H1 (cell line): Measurements from ENCODE around the gene LRRC56. TPM values are rescaled to one million over a fixed set of nuclear protein-coding genes. Genes with fewer than 3 reads are reported as not detected.

Experiments used
- CTCF ChIA-PET: fragments of 300-600 bp; sonication (Branson Sonifier 250); formaldehyde crosslinking; loops from one replicate; lab custom pipeline; 2021; ENCODE audit not compliant: partially characterized antibody; lab: Charles Lee
- POLR2A ChIA-PET: fragments of 300-600 bp; sonication (Branson Sonifier 250); formaldehyde crosslinking; loops from one replicate; lab custom pipeline; 2021; ENCODE audit warnings: inconsistent platforms; ENCODE audit not compliant: partially characterized antibody; lab: Charles Lee
- DNase-seq, 2 experiments: peaks; one replicate each; pipeline versions ENCODE4 v3.0.0 to v3.0.0-alpha.2; 2010 to 2022; ENCODE audit warnings: low spot score in 2 of 2, low read depth in 1 of 2, mixed read lengths in 1 of 2
- FAIRE-seq: peaks from 2 replicates; lab custom pipeline; 2011; peaks lifted over from hg19 to GRCh38; lab: Jason Lieb, UNC
- H2AFZ ChIP-seq: 2 replicates; pipeline ENCODE4 v1.8.1; 2012; ENCODE audit warnings: low read length, inconsistent platforms
- H2AK5ac ChIP-seq: 2 replicates; pipeline ENCODE4 v1.6.1; 2013; ENCODE audit warnings: low read depth, low read length
- H2BK120ac ChIP-seq: replicated peaks from 2 replicates; pipeline ENCODE3; 2013; ENCODE audit warnings: low read depth, low read length, inconsistent platforms
- H2BK12ac ChIP-seq: 2 replicates; pipeline ENCODE4 v1.6.1; 2013; ENCODE audit warnings: low read depth, low read length
- H2BK15ac ChIP-seq: 2 replicates; pipeline ENCODE4 v1.6.1; 2013; ENCODE audit warnings: low read length
- H2BK20ac ChIP-seq: 2 replicates; pipeline ENCODE4 v1.6.1; 2013; ENCODE audit warnings: low read length
- H2BK5ac ChIP-seq: 2 replicates; pipeline ENCODE4 v1.6.1; 2013; ENCODE audit warnings: low read depth, low read length
- H3K14ac ChIP-seq: 2 replicates; pipeline ENCODE4 v1.6.1; 2013; ENCODE audit warnings: inconsistent platforms; ENCODE audit not compliant: insufficient read length
- H3K18ac ChIP-seq: 2 replicates; pipeline ENCODE4 v1.6.1; 2013; ENCODE audit warnings: low read length; ENCODE audit errors: extremely low read depth
- H3K23ac ChIP-seq: 2 replicates; pipeline ENCODE4 v1.6.1; 2013; ENCODE audit warnings: inconsistent platforms; ENCODE audit not compliant: insufficient read length
- H3K23me2 ChIP-seq: 2 replicates; pipeline ENCODE4 v1.6.1; 2013; ENCODE audit warnings: low read depth, low read length
- H3K27ac ChIP-seq: 2 replicates; pipeline ENCODE4 v1.6.1; 2011; ENCODE audit warnings: low read depth, low read length, inconsistent platforms
- H3K27me3 ChIP-seq, 4 experiments: replicated peaks in 1 of 4; 1 replicate in 1 of 4; 2 replicates in 3 of 4; pipeline versions ENCODE4 v1.6.1 to v1.8.1; 2011 to 2013; ENCODE audit warnings: low read length in 3 of 4, mild to moderate bottlenecking in 3 of 4, inconsistent platforms in 2 of 4, mixed read lengths in 2 of 4, moderate library complexity in 1 of 4; ENCODE audit not compliant: control insufficient read depth in 3 of 4, insufficient read depth in 3 of 4; ENCODE audit errors: extremely low read depth in 1 of 4
- H3K36me3 ChIP-seq, 4 experiments: 2 replicates each; pipeline versions ENCODE4 v1.6.1 to v1.8.1; 2011 to 2013; ENCODE audit warnings: mild to moderate bottlenecking in 4 of 4, low read length in 3 of 4, moderate library complexity in 2 of 4, control low read depth in 1 of 4, inconsistent platforms in 1 of 4; ENCODE audit not compliant: insufficient read depth in 4 of 4, control insufficient read depth in 2 of 4
- H3K4ac ChIP-seq: replicated peaks from 2 replicates; pipeline ENCODE3; 2013; ENCODE audit warnings: low read length, low read depth, mixed read lengths, inconsistent platforms; ENCODE audit not compliant: insufficient read length
- H3K4me1 ChIP-seq, 4 experiments: replicated peaks in 1 of 4; 1 replicate in 1 of 4; 2 replicates in 3 of 4; pipeline versions ENCODE4 v1.6.1 to v1.8.1; 2011 to 2013; ENCODE audit warnings: low read length in 3 of 4, inconsistent platforms in 2 of 4, mixed read lengths in 1 of 4; ENCODE audit not compliant: insufficient read depth in 4 of 4, control insufficient read depth in 3 of 4
- H3K4me2 ChIP-seq, 2 experiments: 2 replicates each; pipeline versions ENCODE4 v1.6.1 to v1.8.1; 2011 to 2013; ENCODE audit warnings: low read depth in 2 of 2, low read length in 2 of 2, control low read depth in 1 of 2, inconsistent platforms in 1 of 2, mild to moderate bottlenecking in 1 of 2; ENCODE audit not compliant: insufficient read depth in 1 of 2
- H3K4me3 ChIP-seq, 4 experiments: fragments of 200-600, 300-600 bp in 1 of 4; sonication (generic), shearing (Covaris generic), sonication (Bioruptor Twin) in 1 of 4; 2 replicates each; pipeline versions ENCODE4 v1.5.1 to v1.8.1; 2011 to 2016; ENCODE audit warnings: low read length in 4 of 4, low read depth in 3 of 4, control low read depth in 2 of 4, inconsistent platforms in 2 of 4, mild to moderate bottlenecking in 2 of 4, mixed read lengths in 1 of 4, moderate library complexity in 1 of 4; ENCODE audit not compliant: insufficient read depth in 2 of 4; ENCODE audit errors: extremely low read depth in 1 of 4
- H3K56ac ChIP-seq: replicated peaks from 2 replicates; pipeline ENCODE3; 2013; ENCODE audit warnings: low read depth, mild to moderate bottlenecking, mixed read lengths, low read length, inconsistent platforms; ENCODE audit not compliant: insufficient read length
- H3K79me1 ChIP-seq: 2 replicates; pipeline ENCODE4 v1.6.1; 2013; ENCODE audit warnings: low read depth, low read length, control low read depth
- H3K79me2 ChIP-seq, 2 experiments: 2 replicates each; pipeline versions ENCODE4 v1.6.1 to v1.8.1; 2012 to 2013; ENCODE audit warnings: low read length in 2 of 2, mild to moderate bottlenecking in 2 of 2, inconsistent platforms in 1 of 2; ENCODE audit not compliant: insufficient read depth in 2 of 2, control insufficient read depth in 1 of 2
- H3K9ac ChIP-seq, 4 experiments: replicated peaks in 1 of 4; 1 replicate in 1 of 4; 2 replicates in 3 of 4; pipeline versions ENCODE4 v1.6.1 to v1.8.1; 2011 to 2013; ENCODE audit warnings: low read depth in 3 of 4, low read length in 3 of 4, control low read depth in 2 of 4, mild to moderate bottlenecking in 2 of 4, moderate library complexity in 2 of 4, inconsistent platforms in 1 of 4; ENCODE audit errors: extremely low read depth in 1 of 4
- H3K9me3 ChIP-seq, 2 experiments: 2 replicates each; pipeline versions ENCODE4 v1.6.1 to v1.8.1; 2012 to 2013; ENCODE audit warnings: mild to moderate bottlenecking in 2 of 2, moderate library complexity in 2 of 2, control low read depth in 1 of 2, inconsistent platforms in 1 of 2, low read depth in 1 of 2, low read length in 1 of 2, mixed read lengths in 1 of 2; ENCODE audit not compliant: insufficient read depth in 2 of 2
- H4K20me1 ChIP-seq, 2 experiments: replicated peaks in 1 of 2; 2 replicates each; pipeline versions ENCODE3 to v1.8.1; 2011 to 2013; ENCODE audit warnings: inconsistent platforms in 2 of 2, low read length in 2 of 2, mild to moderate bottlenecking in 1 of 2; ENCODE audit not compliant: insufficient read depth in 2 of 2, control insufficient read depth in 1 of 2
- H4K5ac ChIP-seq: 2 replicates; pipeline ENCODE4 v1.6.1; 2013; ENCODE audit warnings: low read length, low read depth, mixed read lengths, inconsistent platforms; ENCODE audit not compliant: insufficient read length
- H4K8ac ChIP-seq: 2 replicates; pipeline ENCODE4 v1.8.0; 2013; ENCODE audit warnings: mild to moderate bottlenecking, moderate library complexity, low read length, inconsistent platforms; ENCODE audit not compliant: insufficient read depth; ENCODE audit errors: extremely low read depth
- H4K91ac ChIP-seq: replicated peaks from 2 replicates; pipeline ENCODE3; 2013; ENCODE audit warnings: low read length, mixed read lengths, inconsistent platforms; ENCODE audit not compliant: insufficient read length
- BCL11A ChIP-seq, 2 experiments: IDR thresholded peaks; one replicate each; pipeline ENCODE4 v1.6.1; 2011; ENCODE audit warnings: low read depth in 2 of 2, low read length in 2 of 2, mild to moderate bottlenecking in 2 of 2
- EZH2 ChIP-seq: fragments of 200-600 bp; sonication (generic); IDR thresholded peaks from 2 replicates; pipeline ENCODE4 v1.7.1; 2012; ENCODE audit warnings: low read depth, mild to moderate bottlenecking, moderate library complexity, low read length, inconsistent platforms; ENCODE audit not compliant: severe bottlenecking
- RBBP5 ChIP-seq: IDR thresholded peaks from 2 replicates; pipeline ENCODE4 v1.7.1; 2012; ENCODE audit warnings: low read depth, mild to moderate bottlenecking, inconsistent platforms, low read length, moderate library complexity, borderline replicate concordance
- TAF1 ChIP-seq: IDR thresholded peaks from 2 replicates; pipeline ENCODE4 v1.6.1; 2011; ENCODE audit warnings: mild to moderate bottlenecking, low read depth, low read length
- TAF7 ChIP-seq: optimal IDR thresholded peaks from 2 replicates; pipeline ENCODE3; 2011; ENCODE audit warnings: low read depth, mild to moderate bottlenecking, inconsistent platforms, low read length, moderate library complexity, borderline replicate concordance
- WGBS, 2 experiments: shearing (Covaris generic) in 1 of 2; methylation state at CpG; one replicate each; pipeline versions ENCODE4 v1.1.6 to v1.1.7; 2013 to 2015; ENCODE audit warnings: low lambda C conversion rate in 2 of 2, mixed read lengths in 2 of 2, inconsistent platforms in 1 of 2, low coverage in 1 of 2, missing lambda C conversion rate in 1 of 2; ENCODE audit not compliant: insufficient replicate concordance in 2 of 2, insufficient coverage in 1 of 2, insufficient read length in 1 of 2; ENCODE audit errors: extremely low coverage in 1 of 2, missing lambda C conversion rate in 1 of 2; 5-methylcytosine and 5-hydroxymethylcytosine counted together
- polyA plus RNA-seq, 7 experiments: library from polyadenylated mRNA; depleted of rRNA in 3 of 7; stranded (reverse) in 5 of 7; unstranded in 2 of 7; fragments of >200 nt in 5 of 7; fragments of 200-250 nt in 2 of 7; gene quantifications; 1 replicate in 5 of 7; 2 replicates in 1 of 7; 4 replicates in 1 of 7; pipeline versions ENCODE4 v1.2.1 to v1.2.3, GENCODE V29; 2011 to 2013; ENCODE audit warnings: missing spikeins in 2 of 7, mixed read lengths in 2 of 7
- total RNA-seq: library from RNA; stranded (reverse); fragmentation: NEBNext Ultra II Directional; extraction: Animal tissue kit (Norgen Biotek cat#: 25700); gene quantifications from 2 replicates; pipeline ENCODE4 v1.2.1, GENCODE V29; 2021

The LRRC56 gene
- total and polyA plus RNA-seq, 2 of the 8 experiments (the other 6 are each of a cell fraction or from before 2014, with no cell fraction given) = 0.94 to 1.9 TPM

DNA sequence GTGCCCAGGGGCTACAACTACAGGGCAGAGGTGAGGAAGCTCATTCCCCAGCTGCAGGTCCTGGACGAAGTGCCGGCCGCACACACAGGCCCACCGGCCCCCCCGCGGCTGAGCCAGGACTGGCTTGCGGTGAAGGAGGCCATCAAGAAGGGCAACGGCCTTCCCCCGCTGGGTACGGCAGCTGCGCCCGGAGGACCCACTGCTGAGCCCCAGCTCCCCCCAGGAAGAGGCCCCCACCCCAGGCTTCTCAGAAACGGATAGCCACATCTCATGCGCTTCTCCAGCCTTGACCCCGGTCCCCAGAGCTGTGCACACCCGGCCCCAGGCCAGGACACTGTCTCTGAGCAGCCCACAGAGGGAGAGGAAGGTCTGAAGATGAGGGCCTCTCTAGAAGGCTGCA is 13.8 kb downstream of the LRRC56 start:
- Histone ChIP-seq H3K23me2 (peaks cover 4% of the 10 kb centered on the region; the same call in 1 of the 2 replicates), H2BK120ac (no peak overlapping the region), H2BK15ac (no peak overlapping the region), H2BK12ac (no peak overlapping the region), H2BK20ac (no peak overlapping the region), H4K91ac (no peak overlapping the region), H4K5ac (no peak overlapping the region), H3K27me3 (peaks cover 5 to 7% (median 7%) of the 10 kb centered on the region in 4 experiments; a peak in 6 of 7 replicates), H3K27ac (no peak overlapping the region), H3K14ac (no peak overlapping the region), H4K20me1 (no peaks in the 10 kb centered on the region), H3K4me3 (no peak overlapping the region), H2AFZ (no peak overlapping the region), H3K4me1 (peaks cover 0 to 13% (median under 1%) of the 10 kb centered on the region in 4 experiments; a peak in 3 of 7 replicates), H4K8ac (no peak overlapping the region), H3K23ac (no peak overlapping the region), H3K9me3 (no peaks in the 10 kb centered on the region), H3K79me1 (no peaks in the 10 kb centered on the region), H3K36me3 (no peaks in the 10 kb centered on the region), H3K79me2 (no peaks in the 10 kb centered on the region), H3K4me2 (no peak overlapping the region), H3K9ac (no peak overlapping the region), H3K56ac (no peak overlapping the region), H2BK5ac (no peak overlapping the region), H3K4ac (no peak overlapping the region), H2AK5ac (no peak overlapping the region), H3K18ac (no peak overlapping the region)
- WGBS, 2 experiments = 86% methylated on average over 11 of the region's 16 CpGs; no CpG with 5 or more reads in 1 of the 2 experiments
- DNase-seq = no peak
- TF ChIP-seq BCL11A (IDR thresholded peaks at IDR 0.05; ENCODE audit: low read depth in 2 of 2, low read length in 2 of 2) = no peak
- no peak for TF ChIP-seq RBBP5
- no peak for TF ChIP-seq TAF1
- TF ChIP-seq TAF7 = no peak
- no peak for TF ChIP-seq EZH2
- CTCF ChIA-PET = interaction anchor here (0.9 to 1.6 kb wide), 6 partner anchors 10 to 177 kb away, joined by 3 to 4 read pairs (median 3); no protein-coding TSS in a partner anchor
- POLR2A ChIA-PET = no interaction called here
- no peak for FAIRE-seq
